SW480 (cell line): ENCODE results near the gene MAP1A.

Source experiments
- DNase-seq: peaks from one replicate; pipeline ENCODE4 v3.0.0-alpha.2; 2016; ENCODE audit warnings: low spot score

MAP1A gene

DNA sequence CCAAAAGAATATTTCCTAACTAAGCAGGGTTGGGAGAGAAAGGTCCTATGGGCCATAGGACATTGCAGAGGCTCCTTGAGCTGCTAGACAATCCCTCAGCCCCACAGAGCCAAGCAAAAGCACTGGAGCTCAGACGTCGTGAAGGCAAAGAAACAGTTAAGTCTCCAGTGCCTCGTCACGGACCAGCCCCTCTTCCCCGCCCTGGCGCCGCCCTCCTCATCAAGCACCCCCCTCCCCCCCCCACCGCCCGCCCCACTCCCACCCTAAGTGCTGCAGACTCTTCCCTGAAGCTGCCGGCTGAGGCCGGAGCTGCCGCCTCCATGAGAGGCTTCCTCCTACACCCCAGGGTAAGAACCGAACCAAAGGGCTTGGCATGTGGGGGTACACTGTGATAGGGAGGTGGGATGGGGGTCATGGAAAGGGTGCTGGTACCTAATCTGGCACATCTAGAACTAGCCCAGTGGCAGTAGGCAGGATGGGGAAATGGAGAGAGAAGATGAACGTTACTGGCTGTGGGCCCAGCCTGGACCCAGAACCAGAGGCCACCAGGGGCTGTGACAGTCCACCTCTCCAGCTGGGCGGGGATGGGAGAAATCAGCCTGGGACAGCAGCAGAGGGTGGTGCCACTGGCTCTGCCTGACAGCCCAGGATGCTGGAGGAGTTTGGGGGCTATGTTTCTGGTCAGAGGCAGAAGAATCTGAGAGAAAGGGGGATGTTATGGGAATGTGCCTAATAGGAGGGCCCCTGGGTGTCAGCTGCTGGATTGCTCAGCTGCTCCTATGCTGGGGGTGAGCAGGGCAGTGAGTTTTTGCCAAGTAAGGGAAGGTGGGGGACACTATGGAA lies at the start of gene MAP1A:
Gene MAP1A, plus strand, starts transcription at position 255 of the 843 bp plus-strand sequence. CDS start 3,866 bp downstream, outside the sequence.
- DNase-seq = no peak

DNA sequence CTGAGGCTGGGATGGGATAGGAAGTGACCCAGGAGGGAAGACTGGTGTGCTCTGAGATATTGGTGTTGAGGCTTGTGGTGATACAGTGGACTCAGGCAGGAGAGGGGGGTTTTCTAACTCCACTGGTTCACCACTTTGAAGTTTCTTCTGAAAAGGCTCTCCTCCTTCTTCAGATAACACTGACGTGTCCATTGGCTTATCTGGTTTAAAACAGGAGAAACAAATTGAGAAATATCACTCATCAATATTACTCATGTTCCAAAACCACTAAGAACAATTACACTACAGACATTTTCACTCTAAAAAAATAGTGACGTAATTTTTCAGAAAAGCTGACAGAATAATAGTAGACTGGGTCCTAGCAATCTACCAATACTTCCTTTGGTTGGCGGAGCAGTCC lies 47.5 kb upstream of the MAP1A start:
- no peak for DNase-seq

DNA sequence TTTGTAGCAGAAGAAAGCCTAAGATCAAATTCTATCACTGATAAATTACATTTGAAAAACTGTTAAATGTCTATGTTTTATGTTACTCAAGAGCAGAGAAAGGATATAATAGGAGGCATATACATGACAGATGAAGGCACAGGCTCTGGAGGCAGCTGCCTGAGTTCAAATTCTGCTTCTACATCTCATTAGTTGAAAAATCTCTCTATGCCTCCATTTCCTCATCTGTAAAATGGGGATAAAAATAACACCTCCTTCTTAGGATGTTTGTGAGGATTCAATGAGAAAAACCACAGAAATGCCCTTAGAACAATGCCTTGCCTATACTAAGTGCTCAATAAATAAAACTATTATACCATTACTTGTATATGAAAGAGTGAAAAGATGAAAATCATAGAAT lies 45.4 kb upstream of the MAP1A start:
- no peak for DNase-seq

DNA sequence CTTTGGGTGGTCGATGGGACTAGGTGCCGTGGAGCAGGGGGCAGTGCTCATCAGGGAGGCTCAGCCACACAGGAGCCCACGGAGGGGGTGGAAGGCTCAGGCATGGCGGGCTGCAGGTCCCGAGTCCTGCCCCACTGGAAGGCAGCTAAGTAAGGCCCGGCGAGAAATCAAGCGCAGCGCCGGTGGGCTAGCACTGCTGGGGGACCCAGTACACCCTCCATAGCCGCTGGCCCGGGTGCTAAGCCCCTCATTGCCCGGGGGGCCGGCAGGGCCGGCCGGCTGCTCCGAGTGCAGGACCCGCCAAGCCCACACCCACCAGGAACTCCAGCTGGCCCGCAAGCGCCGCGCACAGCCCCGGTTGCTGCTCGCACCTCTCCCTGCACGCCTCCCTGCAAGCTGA lies 43.5 kb upstream of the MAP1A start:
- DNase-seq = no peak

DNA sequence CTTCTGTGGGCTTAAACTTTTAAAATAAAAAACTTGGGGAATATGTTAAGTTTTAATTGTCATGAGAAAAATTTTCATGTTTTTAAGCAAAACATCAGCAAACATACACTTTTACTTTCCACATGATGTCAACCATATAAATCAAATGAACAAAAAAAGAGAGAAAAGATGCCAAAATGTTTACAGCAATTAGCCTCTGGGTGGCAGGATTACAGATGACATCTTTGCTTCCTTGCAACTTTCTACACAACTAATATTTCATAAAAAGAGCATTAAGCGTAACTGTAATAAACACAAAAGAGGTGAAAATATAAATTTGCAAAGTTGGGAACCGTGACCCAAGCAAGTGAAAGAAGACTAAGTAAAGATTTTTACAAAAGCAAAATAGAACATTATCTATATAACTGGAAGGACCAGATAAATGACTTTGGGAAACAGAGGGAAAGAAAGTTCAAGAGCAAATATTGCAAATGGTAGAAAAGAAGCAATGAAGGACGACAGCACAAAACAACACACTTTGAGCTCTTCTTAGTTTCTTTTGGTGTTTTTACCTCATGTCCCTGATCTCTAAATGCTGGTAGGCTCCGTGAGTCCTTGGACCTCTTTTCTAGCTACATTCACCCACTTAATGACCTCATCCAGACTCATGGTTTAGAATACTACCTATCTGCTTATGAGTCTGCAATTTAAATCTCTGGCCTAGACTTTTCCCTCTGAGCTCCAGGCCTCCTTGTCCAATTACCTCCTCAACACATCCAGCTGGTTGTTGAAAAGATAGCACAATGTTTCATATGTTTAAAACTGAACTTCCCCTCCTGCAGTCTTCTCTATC lies 33.9 kb upstream of the MAP1A start:
- DNase-seq = no peak

DNA sequence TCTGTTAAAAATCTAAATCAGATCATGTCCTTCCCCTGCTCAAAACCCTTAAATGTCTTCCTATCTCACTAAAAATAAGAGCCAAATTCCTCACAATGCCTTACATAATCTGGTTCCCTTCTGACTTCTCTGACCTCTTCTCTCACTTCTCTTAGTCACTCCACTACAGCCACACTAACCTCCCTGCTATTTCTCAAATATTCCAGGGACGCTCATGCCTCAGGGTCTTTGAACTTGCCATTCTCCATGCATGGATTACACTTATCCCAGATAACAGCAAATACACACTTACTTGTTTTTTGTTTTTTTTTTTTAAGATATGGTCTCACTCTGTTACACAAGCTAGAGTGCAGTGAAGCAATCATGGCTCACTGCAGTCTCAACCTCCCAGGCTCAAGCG lies 33.0 kb upstream of the MAP1A start:
- DNase-seq = no peak

DNA sequence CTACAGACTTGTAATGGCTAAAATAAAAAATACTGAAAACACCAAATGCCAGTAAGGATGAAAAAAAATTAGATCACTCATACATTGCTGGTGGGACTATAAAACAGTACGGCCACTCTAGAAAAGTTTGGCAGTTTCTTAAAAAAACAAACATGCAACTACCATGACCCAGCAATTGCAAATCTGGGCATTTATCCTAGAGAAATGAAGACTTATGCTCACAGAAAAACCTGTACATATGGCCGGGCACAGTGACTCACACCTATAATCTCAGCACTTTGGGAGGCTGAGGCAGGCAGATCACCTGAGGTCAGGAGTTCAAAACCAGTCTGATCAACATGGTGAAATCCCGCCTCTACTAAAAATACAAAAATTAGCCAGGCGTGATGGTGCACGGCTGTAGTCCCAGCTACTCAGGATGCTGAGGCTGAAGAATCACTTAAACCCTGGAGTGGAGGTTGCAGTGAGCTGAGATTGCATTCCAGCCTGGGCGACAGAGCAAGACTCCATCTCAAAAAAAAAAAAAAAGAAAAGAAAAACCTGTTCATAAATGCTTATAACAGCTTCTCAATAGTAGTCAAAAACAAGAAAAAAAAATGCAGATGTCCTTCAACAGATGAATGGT lies 30.0 kb upstream of the MAP1A start:
- DNase-seq = no peak

DNA sequence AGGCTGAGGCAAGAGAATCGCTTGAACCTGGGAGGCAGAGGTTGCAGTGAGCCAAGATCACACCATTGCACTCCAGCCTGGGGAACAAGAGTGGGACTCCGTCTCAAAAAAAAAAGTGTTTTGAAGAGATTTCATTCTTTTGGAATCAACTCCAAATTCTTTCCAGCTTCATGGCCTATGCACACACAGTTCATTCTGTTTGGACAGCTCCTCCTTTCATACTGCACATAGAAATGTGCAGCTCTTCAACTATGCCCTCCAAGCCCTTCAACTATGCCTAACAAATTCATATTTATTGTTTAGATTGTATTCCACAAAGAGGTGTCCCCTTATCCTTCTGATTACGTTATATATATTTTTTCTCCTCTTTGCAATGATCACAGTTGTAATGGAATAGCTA lies 28.6 kb upstream of the MAP1A start:
- no peak for DNase-seq

DNA sequence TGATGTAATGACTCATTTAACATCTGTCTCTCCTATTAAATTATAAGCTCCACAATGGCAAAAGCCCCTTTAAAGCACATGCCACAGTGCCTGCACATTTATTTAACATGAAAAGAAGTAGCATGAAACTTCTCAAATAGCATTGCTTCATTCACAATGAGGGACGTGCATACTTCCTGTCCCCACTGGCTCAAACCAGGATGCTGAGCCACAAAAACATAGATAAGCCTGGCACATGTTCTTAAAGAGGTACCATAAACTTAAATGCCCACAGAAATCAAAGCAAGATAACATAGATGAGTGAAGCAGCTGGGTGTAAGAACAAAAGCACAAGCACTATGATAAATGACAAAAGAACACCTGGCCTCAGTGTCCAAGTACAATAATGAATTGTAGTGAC lies 28.2 kb upstream of the MAP1A start:
- DNase-seq = no peak

DNA sequence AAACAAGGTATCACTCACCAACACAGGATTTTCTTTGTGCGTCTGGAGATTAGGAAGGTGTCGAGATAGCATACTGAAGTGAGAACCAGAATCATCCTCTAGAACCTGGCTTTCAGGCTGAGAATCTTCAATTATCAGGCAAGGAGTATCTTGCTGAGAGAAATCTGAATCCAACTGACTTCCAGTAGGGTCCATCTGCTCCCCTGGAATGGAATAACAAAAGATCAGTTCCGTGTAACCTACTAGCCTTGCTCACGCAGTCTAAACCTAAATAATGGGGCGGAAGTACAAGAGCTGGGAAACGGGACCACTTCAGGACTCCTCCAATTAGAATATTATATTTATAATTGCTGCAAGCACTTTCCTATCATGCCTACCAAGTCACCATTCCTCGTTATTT lies 25.1 kb upstream of the MAP1A start:
- DNase-seq = no peak

DNA sequence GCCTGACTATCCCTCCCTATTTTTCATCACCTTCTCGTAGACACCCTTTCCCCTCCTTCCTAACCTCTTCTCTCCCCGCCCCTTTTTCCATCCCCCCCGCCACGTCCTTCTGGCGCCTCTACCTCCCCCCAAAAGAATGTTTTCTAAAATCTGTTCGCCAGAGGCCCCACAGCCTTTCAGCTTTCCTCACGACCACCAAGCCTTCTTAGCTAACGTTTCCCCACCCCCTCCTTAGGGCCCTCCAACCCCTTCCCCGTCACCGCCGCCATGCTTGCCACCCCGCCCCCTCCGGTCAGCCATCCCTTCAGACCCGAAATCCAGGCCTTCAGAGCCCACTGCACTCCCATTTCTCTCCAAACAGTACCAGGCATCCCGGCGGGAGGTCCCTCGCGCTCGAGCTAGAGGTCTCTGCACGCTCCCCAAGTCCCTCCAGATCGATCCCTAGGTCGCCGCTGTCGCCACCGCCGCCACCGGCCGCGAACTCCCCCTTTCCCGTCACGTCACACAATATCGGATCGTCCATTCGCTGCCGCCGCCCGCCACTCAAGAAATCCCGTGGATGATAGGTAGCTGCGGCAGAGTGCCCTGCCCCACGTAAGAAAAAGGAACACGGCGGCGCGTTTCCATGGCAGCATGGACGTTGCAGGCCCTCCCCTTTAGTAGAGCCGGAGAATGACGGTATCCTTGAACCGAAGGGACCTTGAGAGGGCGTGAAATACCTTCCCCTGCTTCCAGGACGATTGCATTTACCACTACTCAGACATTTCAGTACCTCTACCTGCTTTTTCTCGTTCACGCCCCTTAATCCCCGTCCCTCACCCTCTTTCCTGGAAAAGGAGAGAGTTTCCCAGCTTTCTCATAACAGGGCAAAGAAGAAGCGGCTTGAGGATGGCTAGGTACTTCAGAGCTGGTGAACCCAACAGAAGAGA lies 24.5 kb upstream of the MAP1A start, which contains the start of gene TP53BP1:
Gene TP53BP1, minus strand, starts transcription at position 484 of the 929 bp plus-strand sequence. Its CDS starts 113 bp downstream, at position 371.
- DNase-seq = peak; percentile 88

DNA sequence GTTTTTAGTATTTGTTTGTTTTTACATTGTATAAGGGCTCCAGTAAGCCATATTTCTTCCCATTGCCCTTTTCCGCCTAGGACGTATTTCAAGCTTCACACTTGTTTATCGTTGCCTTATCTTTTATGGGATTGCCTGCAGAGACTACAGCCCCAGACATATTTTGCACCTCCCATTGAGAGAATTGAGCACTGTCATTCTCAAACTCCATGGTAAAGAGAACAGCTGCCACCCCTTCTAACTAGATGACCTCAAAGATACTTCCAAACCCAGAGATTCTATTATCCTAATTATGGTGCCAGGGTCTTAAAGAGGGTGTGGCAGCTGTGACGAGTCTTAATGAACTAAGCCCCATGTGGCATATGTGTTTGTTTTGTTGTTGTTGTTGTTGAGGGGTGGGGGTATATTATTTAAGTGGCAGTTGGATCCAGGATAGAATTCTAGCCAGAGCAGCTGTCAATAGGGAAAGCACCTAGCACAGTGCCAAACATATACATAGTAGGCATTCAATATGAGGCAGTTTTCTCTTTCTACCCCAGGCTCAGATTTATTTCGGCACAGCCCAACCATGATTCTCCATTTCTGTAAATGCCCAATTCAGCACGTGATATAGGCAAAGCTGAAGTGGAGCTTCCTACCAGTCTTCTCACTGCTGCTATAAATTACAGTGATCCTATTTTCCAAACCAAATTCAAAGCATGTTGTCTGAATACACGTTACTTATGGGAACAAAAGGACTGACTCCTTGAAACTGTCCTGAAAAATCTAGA lies 23.5 kb upstream of the MAP1A start:
- DNase-seq = no peak

DNA sequence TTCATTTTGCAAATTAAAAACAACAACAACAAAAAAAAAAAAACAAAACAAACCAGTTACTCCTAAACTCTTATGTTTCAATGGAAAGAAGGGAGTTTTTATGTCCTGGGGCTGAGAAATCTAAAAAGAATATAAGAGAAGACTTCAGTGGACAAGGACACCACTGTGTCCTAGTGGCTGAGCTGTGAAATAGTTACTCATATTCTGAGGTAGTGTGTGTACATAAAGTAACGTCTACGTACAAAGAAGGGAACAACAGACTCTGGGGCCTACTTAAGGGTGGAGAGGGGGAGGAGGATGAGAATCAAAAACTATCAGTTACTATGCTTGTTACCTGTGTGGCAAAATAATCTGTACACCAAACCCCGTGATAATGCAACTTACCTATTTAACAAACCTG lies 18.4 kb upstream of the MAP1A start:
- DNase-seq = no peak

DNA sequence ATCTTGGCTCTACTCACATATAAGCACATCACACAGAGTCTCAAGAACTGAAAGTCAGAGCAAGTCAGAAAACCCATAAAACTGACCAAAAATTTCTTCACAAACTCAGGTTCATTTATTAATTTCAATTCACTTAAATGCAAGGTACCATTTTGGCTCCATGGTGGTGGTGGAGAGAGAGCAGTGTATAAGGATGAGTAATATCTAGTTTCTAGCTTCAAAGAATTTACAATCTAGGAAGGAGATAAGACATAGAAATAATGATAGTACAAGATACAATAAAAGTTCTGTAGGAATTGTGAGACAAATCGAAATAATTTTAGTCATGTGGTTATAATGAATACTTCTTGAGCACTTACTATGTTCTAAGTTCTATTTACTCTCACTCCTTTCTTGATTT lies 17.8 kb upstream of the MAP1A start:
- DNase-seq = no peak

DNA sequence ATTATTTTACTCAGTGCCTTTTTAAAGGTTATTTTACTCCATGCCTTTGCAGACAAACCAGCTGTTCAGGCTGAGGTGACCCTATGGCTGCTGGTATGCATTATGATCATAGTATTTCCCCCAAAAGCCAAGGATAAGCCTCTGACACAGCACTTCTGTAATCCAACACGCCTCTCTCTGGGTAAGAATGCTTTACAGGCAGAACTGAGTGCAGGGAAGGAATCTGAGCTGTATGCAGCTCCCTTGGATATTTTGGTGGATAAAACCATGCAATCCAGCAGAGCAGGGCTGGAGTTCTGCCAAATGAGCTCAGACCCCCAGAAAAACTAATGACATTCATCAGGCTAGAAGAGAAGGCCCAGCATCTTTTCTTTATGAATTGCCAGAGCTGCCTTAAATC lies 11.7 kb upstream of the MAP1A start:
- DNase-seq = no peak

DNA sequence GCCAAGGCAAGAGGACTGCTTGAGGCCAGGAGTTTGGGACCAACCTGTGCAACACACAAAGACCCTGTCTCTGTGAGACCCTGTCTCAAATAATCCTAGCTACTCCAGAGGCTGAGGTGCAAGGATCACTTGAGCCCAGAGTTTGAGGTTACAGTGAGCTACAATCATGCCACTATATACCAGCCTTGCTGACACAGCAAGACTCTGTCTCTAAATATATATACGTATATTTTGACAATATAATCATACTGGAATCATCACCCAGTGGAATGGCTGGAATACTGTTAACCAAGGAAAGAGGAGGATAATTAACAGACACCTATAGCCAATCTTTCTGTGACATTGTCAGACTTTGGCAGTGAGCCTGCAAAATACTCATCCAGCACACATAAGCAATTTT lies 9.0 kb upstream of the MAP1A start:
- no peak for DNase-seq

DNA sequence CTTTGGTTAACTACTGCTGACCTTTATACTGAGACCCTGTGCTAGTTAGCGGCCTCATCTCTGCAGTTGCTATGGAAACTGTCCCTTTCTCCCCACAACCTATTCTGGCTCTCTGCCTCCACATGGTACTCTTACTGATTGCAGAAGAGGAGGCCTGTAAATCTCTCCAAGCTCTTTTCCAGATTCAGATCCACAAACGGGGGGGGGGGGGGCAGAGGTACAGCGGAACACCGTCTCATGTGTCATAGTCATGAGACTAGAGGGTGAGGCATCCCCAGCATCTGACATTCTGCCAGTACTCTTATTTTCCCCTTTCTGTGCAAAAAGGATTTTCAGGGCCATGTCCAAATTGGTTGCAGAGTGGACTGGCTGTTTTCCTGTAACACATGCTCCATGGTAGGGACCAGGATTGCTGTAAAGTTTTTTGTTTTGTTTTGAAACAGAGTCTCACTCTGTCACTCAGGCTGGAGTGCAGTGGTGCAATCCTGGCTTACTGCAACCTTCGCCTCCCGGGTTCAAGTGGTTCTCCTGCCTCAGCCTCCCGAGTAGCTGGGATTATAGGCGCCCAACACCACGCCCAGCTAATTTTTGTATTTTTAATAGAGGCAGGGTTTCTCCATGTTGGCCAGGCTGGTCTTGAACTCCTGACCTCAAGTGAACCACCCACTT lies 8.3 kb upstream of the MAP1A start:
- DNase-seq = no peak

DNA sequence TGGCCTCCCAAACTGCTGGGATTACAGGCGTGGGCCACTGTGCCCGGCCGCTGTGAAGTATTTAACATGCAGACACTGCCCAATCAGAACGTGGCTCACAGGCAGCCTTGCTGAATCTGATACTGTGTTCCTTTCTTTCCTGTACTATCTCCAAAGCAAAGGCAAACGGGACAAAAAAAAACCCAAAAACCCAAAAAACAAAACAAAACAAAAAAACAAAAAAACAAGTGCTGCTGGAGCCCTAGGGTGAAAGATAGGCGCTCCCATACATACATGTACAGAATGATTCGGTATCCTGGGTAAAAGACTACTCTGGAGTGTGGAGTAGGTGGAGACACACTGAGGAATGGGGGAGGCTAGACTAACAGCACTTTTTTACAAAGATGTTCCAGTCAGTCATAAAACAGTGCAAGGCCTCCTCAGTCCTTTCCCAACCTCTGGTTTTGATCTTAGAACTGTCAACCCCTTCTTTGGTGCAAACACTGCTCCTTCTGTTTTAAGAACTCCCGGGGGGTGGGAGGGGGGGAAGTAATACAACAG lies 7.7 kb upstream of the MAP1A start:
- DNase-seq = no peak

DNA sequence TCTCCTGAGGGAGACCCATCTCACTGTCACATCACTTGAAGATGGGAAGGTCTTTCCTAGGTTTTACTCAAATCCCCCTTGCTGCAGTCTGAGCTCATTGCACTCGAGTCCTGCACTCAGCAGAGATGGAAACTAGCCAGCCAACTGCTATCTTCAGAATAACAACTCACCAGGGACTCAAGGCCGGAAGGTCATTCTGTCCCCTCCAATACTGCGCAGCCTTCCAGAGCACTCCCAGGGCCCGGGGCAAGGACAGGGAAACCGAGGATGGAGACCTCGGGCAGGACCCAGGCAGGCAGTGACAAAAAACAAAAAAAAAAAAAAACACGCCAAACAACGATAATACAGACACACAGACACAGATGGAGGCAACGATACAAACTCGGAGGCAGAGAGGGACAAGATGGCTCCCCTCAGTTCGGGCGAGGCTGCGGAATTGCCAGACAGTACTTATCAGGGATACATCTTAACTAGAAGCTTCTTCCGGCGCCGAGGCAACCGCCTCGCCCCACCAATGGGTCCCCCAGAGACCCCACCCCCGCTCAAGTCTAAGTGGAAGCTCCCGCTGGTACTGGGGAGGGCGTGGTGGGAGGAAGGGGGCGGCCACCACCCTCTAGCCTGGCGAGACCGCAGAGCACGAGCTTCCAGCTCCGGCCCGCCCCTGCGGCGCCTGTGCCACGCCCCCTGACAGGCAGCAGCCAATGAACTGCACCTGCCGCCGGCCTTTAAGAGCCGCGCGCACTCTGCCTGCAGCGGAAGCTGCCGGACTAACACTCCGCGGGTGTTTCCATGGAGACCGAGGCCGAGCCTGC lies 7.0 kb upstream of the MAP1A start:
- peak; percentile 94 for DNase-seq
